ENCODE data around the gene PARD6A.

PARD6A gene

GRCh38 chr16:67636713-67637112 lies 24.0 kb upstream of the PARD6A start:
- Histone ChIP-seq H3K27ac (ENCODE audit: low read length, poor library complexity, severe bottlenecking) (no peak overlapping the region), H2BK120ac (ENCODE audit: low read depth, low read length) (no peak overlapping the region), H3K79me1 (replicated peaks; ENCODE audit: low read length, poor library complexity, severe bottlenecking) (peaks cover 24% of the 10 kb centered on the region), H3K4me1 (ENCODE audit: control insufficient read depth, insufficient read depth, low read depth, low read length) (no peaks in the 10 kb centered on the region), H4K8ac (ENCODE audit: low read length) (no peak overlapping the region), H2BK5ac (ENCODE audit: low read depth, low read length, poor library complexity, severe bottlenecking) (no peak overlapping the region), H3K27me3 (ENCODE audit: control insufficient read depth in 1 of 2, insufficient read depth in 1 of 2, low read length in 2 of 2) (no peaks in the 10 kb centered on the region), H2BK12ac (ENCODE audit: low read length in 2 of 2) (no peak overlapping the region), H2AK5ac (ENCODE audit: low read length, severe bottlenecking) (no peak overlapping the region), H3K9me3 (ENCODE audit: control insufficient read depth, low read length) (no peaks in the 10 kb centered on the region), H3K4me3 (ENCODE audit: insufficient read depth in 1 of 2, low read depth in 1 of 2, low read length in 2 of 2) (no peak overlapping the region), H3K18ac (ENCODE audit: low read depth in 1 of 2, low read length in 2 of 2) (no peak overlapping the region), H4K91ac (ENCODE audit: low read length) (no peak overlapping the region), H2BK15ac (ENCODE audit: low read depth, poor library complexity, severe bottlenecking) (no peak overlapping the region), H3K9ac (ENCODE audit: low read length) (no peak overlapping the region), H3K4me2 (ENCODE audit: low read length, poor library complexity, severe bottlenecking) (no peak overlapping the region), H2AFZ (ENCODE audit: low read depth, low read length) (no peak overlapping the region), H3K14ac (ENCODE audit: low read length in 2 of 2) (no peak overlapping the region), H3K36me3 (ENCODE audit: control insufficient read depth in 1 of 2, insufficient read depth in 2 of 2, low read depth in 1 of 2, low read length in 2 of 2) (peaks cover 52 to 53% of the 10 kb centered on the region in 2 experiments), H3K23ac (ENCODE audit: low read length in 2 of 2) (no peak overlapping the region), H3K4ac (ENCODE audit: low read depth in 1 of 2, low read length in 2 of 2) (no peak overlapping the region)
- no peak for DNase-seq
- WGBS, result 98% methylated on average over 8 of the region's 8 CpGs

GRCh38 chr16:67637625-67638024 lies 23.1 kb upstream of the PARD6A start:
- Histone ChIP-seq H3K27ac (ENCODE audit: low read length, poor library complexity, severe bottlenecking) (no peak overlapping the region), H3K9me3 (ENCODE audit: control insufficient read depth, low read length) (no peaks in the 10 kb centered on the region), H3K23ac (ENCODE audit: low read length in 2 of 2) (no peak overlapping the region), H2AFZ (ENCODE audit: low read depth, low read length) (no peak overlapping the region), H3K9ac (ENCODE audit: low read length) (no peak overlapping the region), H3K14ac (ENCODE audit: low read length in 2 of 2) (no peak overlapping the region), H3K4me3 (ENCODE audit: insufficient read depth in 1 of 2, low read depth in 1 of 2, low read length in 2 of 2) (no peak overlapping the region), H3K27me3 (ENCODE audit: control insufficient read depth in 1 of 2, insufficient read depth in 1 of 2, low read length in 2 of 2) (no peaks in the 10 kb centered on the region), H3K36me3 (ENCODE audit: control insufficient read depth in 1 of 2, insufficient read depth in 2 of 2, low read depth in 1 of 2, low read length in 2 of 2) (peaks cover 46 to 49% of the 10 kb centered on the region in 2 experiments), H3K4me2 (ENCODE audit: low read length, poor library complexity, severe bottlenecking) (no peak overlapping the region), H2BK5ac (ENCODE audit: low read depth, low read length, poor library complexity, severe bottlenecking) (no peak overlapping the region), H2BK12ac (ENCODE audit: low read length in 2 of 2) (no peak overlapping the region), H3K18ac (ENCODE audit: low read depth in 1 of 2, low read length in 2 of 2) (no peak overlapping the region), H2BK120ac (ENCODE audit: low read depth, low read length) (no peak overlapping the region), H2BK15ac (ENCODE audit: low read depth, poor library complexity, severe bottlenecking) (no peak overlapping the region), H2AK5ac (ENCODE audit: low read length, severe bottlenecking) (no peak overlapping the region), H3K79me1 (replicated peaks; ENCODE audit: low read length, poor library complexity, severe bottlenecking) (peaks cover 18% of the 10 kb centered on the region), H3K4ac (ENCODE audit: low read depth in 1 of 2, low read length in 2 of 2) (no peak overlapping the region), H3K4me1 (ENCODE audit: control insufficient read depth, insufficient read depth, low read depth, low read length) (no peaks in the 10 kb centered on the region), H4K8ac (ENCODE audit: low read length) (no peak overlapping the region), H4K91ac (ENCODE audit: low read length) (no peak overlapping the region)
- DNase-seq, result no peak
- WGBS, result 95% methylated on average over 12 of the region's 12 CpGs

GRCh38 chr16:67641779-67642708 lies 18.7 kb upstream of the PARD6A start:
- no peak for DNase-seq
- peaks cover 18 to 30% of the 10 kb centered on the region in 2 experiments for H3K27me3 ChIP-seq (ENCODE audit: control insufficient read depth in 1 of 2, insufficient read depth in 1 of 2, low read length in 2 of 2)
- no peak overlapping the region for H2BK15ac ChIP-seq (ENCODE audit: low read depth, poor library complexity, severe bottlenecking)
- H2BK5ac ChIP-seq (ENCODE audit: low read depth, low read length, poor library complexity, severe bottlenecking), result no peak overlapping the region
- no peak overlapping the region for H3K4me3 ChIP-seq (ENCODE audit: insufficient read depth in 1 of 2, low read depth in 1 of 2, low read length in 2 of 2)
- H2AK5ac ChIP-seq (ENCODE audit: low read length, severe bottlenecking), result no peak overlapping the region
- peaks cover 21 to 23% of the 10 kb centered on the region in 2 experiments for H3K36me3 ChIP-seq (ENCODE audit: control insufficient read depth in 1 of 2, insufficient read depth in 2 of 2, low read depth in 1 of 2, low read length in 2 of 2)
- no peak overlapping the region for H4K8ac ChIP-seq (ENCODE audit: low read length)
- no peak overlapping the region for H3K27ac ChIP-seq (ENCODE audit: low read length, poor library complexity, severe bottlenecking)
- H3K79me1 ChIP-seq (replicated peaks; ENCODE audit: low read length, poor library complexity, severe bottlenecking), result no peaks in the 10 kb centered on the region
- H3K18ac ChIP-seq (ENCODE audit: low read depth in 1 of 2, low read length in 2 of 2), result no peak overlapping the region
- WGBS, result 89% methylated on average over 10 of the region's 10 CpGs
- H3K4me2 ChIP-seq (ENCODE audit: low read length, poor library complexity, severe bottlenecking), result no peak overlapping the region
- H3K9ac ChIP-seq (ENCODE audit: low read length), result no peak overlapping the region
- no peak overlapping the region for H2AFZ ChIP-seq (ENCODE audit: low read depth, low read length)
- no peaks in the 10 kb centered on the region for H3K9me3 ChIP-seq (ENCODE audit: control insufficient read depth, low read length)
- no peak overlapping the region for H3K4ac ChIP-seq (ENCODE audit: low read depth in 1 of 2, low read length in 2 of 2)
- H3K23ac ChIP-seq (ENCODE audit: low read length in 2 of 2), result no peak overlapping the region
- H3K14ac ChIP-seq (ENCODE audit: low read length in 2 of 2), result no peak overlapping the region
- no peak overlapping the region for H2BK120ac ChIP-seq (ENCODE audit: low read depth, low read length)
- H4K91ac ChIP-seq (ENCODE audit: low read length), result no peak overlapping the region
- peaks cover 8% of the 10 kb centered on the region for H3K4me1 ChIP-seq (ENCODE audit: control insufficient read depth, insufficient read depth, low read depth, low read length)
- H2BK12ac ChIP-seq (ENCODE audit: low read length in 2 of 2), result no peak overlapping the region

- peaks cover 2 to 11% of the 10 kb centered on the region in 2 experiments for H3K36me3 ChIP-seq (ENCODE audit: control insufficient read depth in 1 of 2, insufficient read depth in 2 of 2, low read depth in 1 of 2, low read length in 2 of 2)
- no peak overlapping the region for H3K18ac ChIP-seq (ENCODE audit: low read depth in 1 of 2, low read length in 2 of 2)
- no peak overlapping the region for H3K4me3 ChIP-seq (ENCODE audit: insufficient read depth in 1 of 2, low read depth in 1 of 2, low read length in 2 of 2)
- no peak overlapping the region for H4K8ac ChIP-seq (ENCODE audit: low read length)
- peaks cover 8% of the 10 kb centered on the region for H3K4me1 ChIP-seq (ENCODE audit: control insufficient read depth, insufficient read depth, low read depth, low read length)
- DNase-seq, result no peak
- peaks cover 18 to 48% of the 10 kb centered on the region in 2 experiments for H3K27me3 ChIP-seq (ENCODE audit: control insufficient read depth in 1 of 2, insufficient read depth in 1 of 2, low read length in 2 of 2)
- no peak overlapping the region for H2AFZ ChIP-seq (ENCODE audit: low read depth, low read length)
- 90% methylated on average over 9 of the region's 9 CpGs for WGBS
- no peaks in the 10 kb centered on the region for H3K9me3 ChIP-seq (ENCODE audit: control insufficient read depth, low read length)
- no peak overlapping the region for H4K91ac ChIP-seq (ENCODE audit: low read length)
- H2BK120ac ChIP-seq (ENCODE audit: low read depth, low read length), result no peak overlapping the region
- H2BK12ac ChIP-seq (ENCODE audit: low read length in 2 of 2), result no peak overlapping the region
- H3K23ac ChIP-seq (ENCODE audit: low read length in 2 of 2), result no peak overlapping the region
- H2AK5ac ChIP-seq (ENCODE audit: low read length, severe bottlenecking), result no peak overlapping the region
- H3K14ac ChIP-seq (ENCODE audit: low read length in 2 of 2), result no peak overlapping the region
- H3K9ac ChIP-seq (ENCODE audit: low read length), result no peak overlapping the region
- H3K27ac ChIP-seq (ENCODE audit: low read length, poor library complexity, severe bottlenecking), result no peak overlapping the region
- no peak overlapping the region for H2BK15ac ChIP-seq (ENCODE audit: low read depth, poor library complexity, severe bottlenecking)
- no peak overlapping the region for H3K4ac ChIP-seq (ENCODE audit: low read depth in 1 of 2, low read length in 2 of 2)
- H3K79me1 ChIP-seq (replicated peaks; ENCODE audit: low read length, poor library complexity, severe bottlenecking), result no peaks in the 10 kb centered on the region
- no peak overlapping the region for H3K4me2 ChIP-seq (ENCODE audit: low read length, poor library complexity, severe bottlenecking)
- no peak overlapping the region for H2BK5ac ChIP-seq (ENCODE audit: low read depth, low read length, poor library complexity, severe bottlenecking)
These were observed 16.7 kb upstream of the PARD6A start for GRCh38 chr16:67644038-67644437.

All from mesenchymal stem cell (in vitro differentiated cells and primary cell).